SU-DHL-6 (cell line): Measurements from ENCODE around the gene KIF5B.

Source experiments
- CTCF ChIP-seq: fragments of 200-600 bp; sonication (generic); IDR thresholded peaks from one replicate; pipeline ENCODE4 v1.5.1; 2017; ENCODE audit warnings: antibody characterized with exemption, mild to moderate bottlenecking, low read length, moderate library complexity; ENCODE audit not compliant: insufficient read depth, poor library complexity, severe bottlenecking
- EZH2phosphoT487 ChIP-seq: fragments of 200-600 bp; sonication (generic), shearing (Covaris generic); conservative IDR thresholded peaks from 2 replicates; pipeline ENCODE4 v1.6.1; 2018; ENCODE audit warnings: mild to moderate bottlenecking, antibody characterized with exemption, low read length, moderate library complexity, mixed read lengths

GRCh38 chr10:32055478-32056135, 618 bp downstream of the KIF5B start:
- TF ChIP-seq CTCF (no peak), EZH2phosphoT487 (no peak)
